HepG2 (cell line): ENCODE data around the gene XPNPEP1. TPM values are rescaled to one million over a fixed set of nuclear protein-coding genes. Genes with fewer than 3 reads are reported as not detected.

Experiments
- AGO2 ChIP-seq: fragments of 200-400 bp; formaldehyde crosslinking; optimal IDR thresholded peaks from 2 replicates; pipeline ENCODE3; 2017; ENCODE audit warnings: mild to moderate bottlenecking, low read depth, low read length, moderate library complexity
- CCDC6 ChIP-seq: sonication (generic); formaldehyde crosslinking; IDR thresholded peaks from 2 replicates; pipeline ENCODE4 v1.8.1; 2022; ENCODE audit warnings: mild to moderate bottlenecking, missing genetic modification reagents, moderate library complexity
- DR1 ChIP-seq: sonication (generic); formaldehyde crosslinking; IDR thresholded peaks from 2 replicates; pipeline ENCODE4 v1.8.0; 2021; ENCODE audit warnings: mild to moderate bottlenecking, missing genetic modification reagents, inconsistent platforms
- HIC2 ChIP-seq: sonication (generic); formaldehyde crosslinking; IDR thresholded peaks from 2 replicates; pipeline ENCODE4 v1.9.0; 2022; ENCODE audit warnings: low read depth, missing genetic modification reagents
- IRX3 ChIP-seq: sonication (generic); formaldehyde crosslinking; IDR thresholded peaks from 2 replicates; pipeline ENCODE4 v1.8.1; 2023; ENCODE audit warnings: mild to moderate bottlenecking, low read depth, missing genetic modification reagents, borderline replicate concordance
- MAZ ChIP-seq, 2 experiments: sonication (generic) in 1 of 2; formaldehyde crosslinking in 1 of 2; IDR thresholded peaks; 2 replicates each; pipeline versions ENCODE4 v1.5.0 to v1.6.1; 2012 to 2020; ENCODE audit warnings: low read depth in 2 of 2, mild to moderate bottlenecking in 2 of 2, borderline replicate concordance in 1 of 2, improper control_type of control experiment in 1 of 2, low read length in 1 of 2, missing genetic modification reagents in 1 of 2, moderate library complexity in 1 of 2
- MTA3 ChIP-seq: sonication (generic); formaldehyde crosslinking; IDR thresholded peaks from 2 replicates; pipeline ENCODE4 v1.4.0; 2020; ENCODE audit warnings: missing genetic modification reagents
- POGZ ChIP-seq: sonication (generic); formaldehyde crosslinking; IDR thresholded peaks from 2 replicates; pipeline ENCODE4 v1.4.0; 2020; ENCODE audit warnings: mild to moderate bottlenecking, missing genetic modification reagents
- POLR2AphosphoS5 ChIP-seq: IDR thresholded peaks from 2 replicates; pipeline ENCODE4 v1.6.1; 2012; ENCODE audit warnings: low read depth, low read length
- POLR2G ChIP-seq: fragments of 200-400 bp; formaldehyde crosslinking; IDR thresholded peaks from 2 replicates; pipeline ENCODE4 v1.6.1; 2018; ENCODE audit warnings: mild to moderate bottlenecking, low read depth, low read length, moderate library complexity
- SKI ChIP-seq: fragments of 450-650 bp; IDR thresholded peaks from one replicate; pipeline ENCODE4 v1.6.1; 2018; ENCODE audit warnings: mild to moderate bottlenecking; ENCODE audit not compliant: partially characterized antibody
- SKIL ChIP-seq: sonication (generic); formaldehyde crosslinking; IDR thresholded peaks from 2 replicates; pipeline ENCODE4 v1.8.0; 2022; ENCODE audit warnings: missing genetic modification reagents, mild to moderate bottlenecking, moderate library complexity, borderline replicate concordance
- SP2 ChIP-seq: sonication (generic); formaldehyde crosslinking; IDR thresholded peaks from 2 replicates; pipeline ENCODE4 v1.5.1; 2020; ENCODE audit warnings: mild to moderate bottlenecking, missing genetic modification reagents
- SUZ12 ChIP-seq: fragments of 150-350 bp; IDR thresholded peaks from 2 replicates; pipeline ENCODE4 v1.6.1; 2014; ENCODE audit warnings: low read depth, low read length
- TGIF2 ChIP-seq: IDR thresholded peaks from 2 replicates; pipeline ENCODE4 v1.6.1; 2016; ENCODE audit warnings: control low read depth, missing compliant biosample characterization
- U2AF1 ChIP-seq: fragments of 200-400 bp; formaldehyde crosslinking; optimal IDR thresholded peaks from 2 replicates; pipeline ENCODE3; 2017; ENCODE audit warnings: mild to moderate bottlenecking, low read depth, low read length
- WIZ ChIP-seq: sonication (generic); formaldehyde crosslinking; IDR thresholded peaks from 2 replicates; pipeline ENCODE4 v1.5.1; 2020; ENCODE audit warnings: mild to moderate bottlenecking, missing genetic modification reagents
- ZIK1 ChIP-seq: sonication (generic); formaldehyde crosslinking; IDR thresholded peaks from 2 replicates; pipeline ENCODE4 v1.5.0; 2020; ENCODE audit warnings: mild to moderate bottlenecking, low read depth, missing genetic modification reagents, borderline replicate concordance
- ZMAT5 ChIP-seq: sonication (generic); formaldehyde crosslinking; IDR thresholded peaks from 2 replicates; pipeline ENCODE4 v1.5.0; 2020; ENCODE audit warnings: mild to moderate bottlenecking, low read depth, missing genetic modification reagents, borderline replicate concordance
- ZNF33B ChIP-seq: sonication (generic); formaldehyde crosslinking; IDR thresholded peaks from 2 replicates; pipeline ENCODE4 v1.5.1; 2020; ENCODE audit warnings: mild to moderate bottlenecking, missing genetic modification reagents
- ZNF484 ChIP-seq: sonication (generic); formaldehyde crosslinking; IDR thresholded peaks from 2 replicates; pipeline ENCODE4 v1.5.1; 2020; ENCODE audit warnings: mild to moderate bottlenecking, low read depth, missing genetic modification reagents, borderline replicate concordance
- ZNF496 ChIP-seq: sonication (generic); formaldehyde crosslinking; IDR thresholded peaks from 2 replicates; pipeline ENCODE4 v1.8.1; 2023; ENCODE audit warnings: mild to moderate bottlenecking, moderate library complexity, missing genetic modification reagents; ENCODE audit not compliant: insufficient replicate concordance
- ZNF501 ChIP-seq: sonication (generic); formaldehyde crosslinking; IDR thresholded peaks from 2 replicates; pipeline ENCODE4 v1.5.1; 2020; ENCODE audit warnings: mild to moderate bottlenecking, moderate library complexity, missing genetic modification reagents
- ZNF530 ChIP-seq: sonication (generic); formaldehyde crosslinking; IDR thresholded peaks from 2 replicates; pipeline ENCODE4 v1.5.0; 2020; ENCODE audit warnings: low read depth, mild to moderate bottlenecking, missing genetic modification reagents
- ZNF546 ChIP-seq: sonication (generic); formaldehyde crosslinking; conservative IDR thresholded peaks from 2 replicates; pipeline ENCODE4 v1.8.1; 2023; ENCODE audit warnings: mild to moderate bottlenecking, missing genetic modification reagents
- ZNF768 ChIP-seq: sonication (generic); formaldehyde crosslinking; IDR thresholded peaks from 2 replicates; pipeline ENCODE4 v1.4.0; 2020; ENCODE audit warnings: missing genetic modification reagents
- ZSCAN31 ChIP-seq: sonication (generic); formaldehyde crosslinking; IDR thresholded peaks from 2 replicates; pipeline ENCODE4 v1.5.0; 2020; ENCODE audit warnings: low read depth, mild to moderate bottlenecking, missing genetic modification reagents
- polyA plus RNA-seq, 8 experiments: library from polyadenylated mRNA; depleted of rRNA in 3 of 8; stranded (reverse) in 7 of 8; unstranded in 1 of 8; fragments of >200 nt; fragmentation: Illumina TruSeq in 4 of 8; extraction: Trizol in 4 of 8; gene quantifications; 2 replicates each; pipeline versions ENCODE4 v1.2.1 to v1.2.3, GENCODE V29; 2011 to 2016; ENCODE audit warnings: low read depth in 4 of 8, missing spikeins in 1 of 8, mixed read lengths in 1 of 8; ENCODE audit not compliant: insufficient read depth in 1 of 8
- total RNA-seq, 5 experiments: library from RNA; depleted of rRNA; stranded (reverse); fragments of >200 nt; fragmentation: Illumina TruSeq; extraction: Trizol; gene quantifications; 2 replicates each; pipeline ENCODE4 v1.2.3, GENCODE V29; 2016; ENCODE audit warnings: low read depth in 1 of 5

Gene XPNPEP1
- total and polyA plus RNA-seq, 2 of the 13 experiments (the other 11 are each of a cell fraction or from before 2014, with no cell fraction given): 30.3 to 55.5 TPM

- TF ChIP-seq ZMAT5 (CRISPR knock-in tag): no peak
- no peak for TF ChIP-seq U2AF1
- no peak for TF ChIP-seq TGIF2
- TF ChIP-seq WIZ (CRISPR knock-in tag): no peak
- no peak for TF ChIP-seq POLR2AphosphoS5
- 0 out of 2 replicates have a peak, but pooled peaks have one; percentile 26 for TF ChIP-seq HIC2 (CRISPR knock-in tag)
- no peak for TF ChIP-seq SUZ12
- no peak for TF ChIP-seq ZNF546 (CRISPR knock-in tag)
- no peak for TF ChIP-seq SP2 (CRISPR knock-in tag)
- TF ChIP-seq SKI: peak; percentile 15
- TF ChIP-seq MTA3 (CRISPR knock-in tag): no peak
- no peak for TF ChIP-seq IRX3 (CRISPR knock-in tag)
- TF ChIP-seq ZNF496 (CRISPR knock-in tag): no peak
- no peak for TF ChIP-seq ZNF484 (CRISPR knock-in tag)
- TF ChIP-seq DR1 (CRISPR knock-in tag): no peak
- TF ChIP-seq POLR2G: no peak
- no peak for TF ChIP-seq ZSCAN31
- peak; percentile 76 for TF ChIP-seq SKIL (CRISPR knock-in tag)
- 0 out of 2 replicates have a peak, but pooled peaks have one; percentile 37 for TF ChIP-seq ZNF501 (CRISPR knock-in tag)
- TF ChIP-seq POGZ (CRISPR knock-in tag): peak; percentile 48; the same call in 1 of the 2 replicates
- TF ChIP-seq ZIK1 (CRISPR knock-in tag): no peak
- no peak for TF ChIP-seq AGO2
- TF ChIP-seq ZNF530 (CRISPR knock-in tag): no peak
- no peak for TF ChIP-seq MAZ (IDR thresholded peaks at IDR 0.05; ENCODE audit: borderline replicate concordance, low read depth, low read length)
- no peak for TF ChIP-seq MAZ (CRISPR knock-in tag; IDR thresholded peaks at IDR 0.05; ENCODE audit: low read depth)
- no peak for TF ChIP-seq ZNF768
- no peak for TF ChIP-seq CCDC6 (CRISPR knock-in tag)
- no peak for TF ChIP-seq ZNF33B (CRISPR knock-in tag)
These were observed 43.8 kb upstream of the XPNPEP1 start (continued) for GRCh38 chr10:109966961-109967738.
